LNCaP clone FGC (cell line): Measurements from ENCODE around the gene STARD7.

Source experiments
- DNase-seq: peaks from one replicate; pipeline ENCODE4 v3.0.0-alpha.2; 2011; ENCODE audit warnings: low read depth
- H3K4me3 ChIP-seq: 2 replicates; pipeline ENCODE4 v1.5.1; 2011; ENCODE audit warnings: mild to moderate bottlenecking, low read depth, low read length, control low read depth
- CTCF ChIP-seq: IDR thresholded peaks from 2 replicates; pipeline ENCODE4 v1.5.1; 2012; ENCODE audit warnings: mild to moderate bottlenecking; ENCODE audit not compliant: control insufficient read depth, insufficient read depth; ENCODE audit errors: extremely low read depth

Gene STARD7

DNA sequence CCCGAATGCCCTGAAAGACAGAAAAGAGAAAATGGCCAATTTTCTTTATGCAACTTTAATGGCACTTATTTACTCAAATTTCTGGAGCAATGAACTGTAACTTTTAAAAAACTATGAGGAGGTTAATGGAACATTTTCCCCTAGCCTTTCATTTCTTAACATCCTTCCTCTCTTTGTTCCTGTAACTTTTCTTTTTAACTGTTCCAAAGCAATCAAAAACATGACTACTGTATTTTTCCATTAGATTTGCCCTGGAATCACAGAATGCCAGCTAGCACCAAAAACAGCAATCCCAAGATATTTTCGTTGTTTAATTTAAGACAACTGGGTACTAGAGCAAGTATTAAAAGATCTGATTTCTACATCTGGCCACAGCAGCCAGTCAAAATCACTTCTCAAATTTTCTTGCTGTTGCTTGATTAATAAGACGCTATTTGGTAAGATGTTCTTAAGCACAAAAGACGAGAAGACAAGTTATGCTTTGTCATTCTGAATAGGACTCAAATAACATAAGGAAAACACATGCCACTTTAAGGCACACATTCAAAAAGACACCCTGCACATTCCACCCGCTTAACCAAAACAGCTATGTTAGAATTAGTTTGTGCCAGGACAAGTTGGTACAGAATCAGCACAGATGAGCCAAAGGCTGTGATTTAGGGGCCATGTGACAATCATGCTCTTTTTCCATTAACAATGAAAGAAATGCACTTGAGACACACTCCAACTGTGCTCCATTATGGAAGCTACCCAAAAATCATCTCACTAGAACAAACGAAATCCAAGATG, 3.6 kb downstream of the STARD7 start:
- no peak for DNase-seq
- TF ChIP-seq CTCF = no peak
- peak overlapping the region; percentile 5; the same call in 1 of the 2 replicates for H3K4me3 ChIP-seq

DNA sequence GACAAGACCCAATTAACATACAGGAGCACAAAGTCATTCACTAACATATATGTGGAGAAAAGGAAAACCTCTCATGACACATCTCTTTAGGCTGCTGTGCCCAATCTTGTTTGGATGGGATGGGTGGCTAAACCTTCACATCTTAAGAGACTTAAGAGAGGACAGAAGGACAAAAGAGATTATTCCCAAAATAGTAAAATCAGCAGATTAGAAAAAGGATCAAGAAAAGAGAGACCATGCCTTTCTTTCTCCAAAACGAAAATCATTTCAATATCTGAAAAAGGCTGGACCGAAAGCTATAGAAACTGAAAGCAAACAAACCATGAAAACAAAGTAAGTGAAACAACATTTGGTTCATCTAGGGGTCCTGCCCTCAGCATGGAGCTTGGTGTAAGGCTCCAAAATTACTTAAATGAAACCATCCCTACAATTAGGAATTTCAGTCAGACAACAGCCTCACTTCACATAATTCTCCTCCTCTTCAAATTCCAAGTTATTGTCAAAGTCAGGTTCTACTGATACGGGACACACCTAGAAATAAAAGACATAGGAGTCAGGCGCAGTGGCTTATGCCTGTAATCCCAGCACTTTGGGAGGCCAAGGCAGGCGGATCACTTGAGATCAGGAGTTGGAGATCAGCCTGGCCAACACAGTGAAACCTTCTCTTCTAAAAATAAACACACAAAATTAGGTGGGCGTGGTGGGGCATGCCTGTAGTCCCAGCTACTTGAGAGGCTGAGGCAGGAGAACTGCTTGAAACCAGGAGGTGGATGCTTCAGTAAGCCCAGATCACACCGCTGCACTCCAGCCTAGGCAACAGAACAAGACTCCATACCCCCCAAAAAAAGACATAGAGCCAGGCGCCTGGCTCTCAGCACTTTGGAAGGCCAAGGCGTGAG, 5.2 kb downstream of the STARD7 start:
- no peak for TF ChIP-seq CTCF
- H3K4me3 ChIP-seq = no peak overlapping the region
- DNase-seq = no peak

- no peak for TF ChIP-seq CTCF
- DNase-seq = no peak
- H3K4me3 ChIP-seq = no peak overlapping the region
Measured at GRCh38 chr2:96202152-96202854, 6.3 kb downstream of the STARD7 start.

DNA sequence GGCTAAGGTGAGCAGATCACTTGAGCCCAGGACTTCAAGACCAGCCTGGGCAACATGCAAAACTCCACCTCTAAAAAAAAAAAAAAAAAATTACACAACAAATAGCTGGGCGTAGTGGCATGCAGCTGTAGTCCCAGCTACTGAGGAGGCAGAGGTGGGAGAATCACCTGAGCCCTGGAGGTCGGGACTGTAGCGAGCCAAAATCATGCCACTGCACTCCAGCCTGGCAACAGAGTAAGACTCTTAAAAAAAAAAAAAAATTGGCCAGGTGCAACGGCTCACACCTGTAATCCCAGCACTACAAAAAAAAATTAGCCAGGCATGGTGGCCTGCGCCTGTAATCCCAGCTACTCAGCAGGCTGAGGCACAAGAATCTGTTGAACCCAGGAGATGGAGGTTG, 7.3 kb downstream of the STARD7 start:
- no peak for DNase-seq
- no peak for TF ChIP-seq CTCF
- H3K4me3 ChIP-seq = no peak overlapping the region

DNA sequence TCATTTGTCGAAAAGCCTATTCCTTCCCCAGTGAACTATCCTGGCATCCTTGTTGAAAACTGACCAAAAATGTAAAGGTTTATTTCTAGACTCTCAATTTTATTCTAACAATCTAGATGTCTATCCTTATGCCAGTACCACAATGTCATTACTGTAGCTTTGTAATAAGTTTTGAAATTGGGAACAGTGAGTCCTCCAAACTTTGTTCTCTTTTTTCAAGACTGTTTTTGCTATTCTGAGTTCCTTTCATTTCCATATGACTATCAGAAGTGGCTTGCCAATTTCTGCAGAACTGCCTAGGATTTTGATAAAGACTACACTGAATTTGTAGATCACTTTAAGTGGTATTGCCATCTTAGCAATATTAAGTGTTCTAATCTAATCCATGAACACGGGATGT, 9.7 kb downstream of the STARD7 start:
- no peak for DNase-seq
- H3K4me3 ChIP-seq = no peak overlapping the region
- no peak for TF ChIP-seq CTCF

DNA sequence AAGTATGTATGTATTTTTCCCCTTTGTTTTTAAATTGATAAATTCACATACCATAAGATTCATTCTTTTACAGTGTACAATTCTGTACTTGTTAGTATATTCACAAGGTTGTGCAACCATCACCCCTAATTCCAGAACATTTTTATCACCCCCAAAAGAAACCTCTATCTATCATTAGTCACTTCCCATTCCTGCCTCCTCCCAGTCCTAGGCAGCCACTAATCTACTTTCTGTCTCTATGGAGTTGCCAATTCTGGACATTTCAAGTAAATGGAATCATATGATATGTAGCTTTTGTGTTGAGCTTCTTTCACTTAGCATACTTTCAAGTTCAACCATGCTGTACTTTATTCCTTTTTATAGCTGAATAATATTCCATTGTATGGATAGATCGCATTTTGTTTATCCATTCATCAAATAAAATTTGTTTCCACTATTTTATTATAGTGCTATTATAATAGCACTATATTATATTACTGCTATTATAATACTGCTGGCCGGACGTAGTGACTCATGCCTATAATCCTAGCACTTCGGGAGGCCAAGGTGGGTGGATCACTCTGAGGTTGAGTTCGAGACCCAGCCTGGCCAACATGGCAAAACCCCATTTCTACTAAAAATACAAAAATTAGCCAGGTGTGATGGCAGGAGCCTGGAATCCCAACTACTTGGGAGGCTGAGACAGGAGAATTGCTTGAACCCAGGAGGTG, 10.9 kb downstream of the STARD7 start:
- no peak for DNase-seq
- no peak for TF ChIP-seq CTCF

More for the DNA sequence above, 10.9 kb downstream of the STARD7 start:
- H3K4me3 ChIP-seq = no peak overlapping the region
